ENCODE results near the gene PKD2.
"Not testable (repeated sequence)": the region's sequence is repeated elsewhere in the genome, so short reads cannot be mapped to it uniquely, and the experiment has no call there.

Gene PKD2

DNA sequence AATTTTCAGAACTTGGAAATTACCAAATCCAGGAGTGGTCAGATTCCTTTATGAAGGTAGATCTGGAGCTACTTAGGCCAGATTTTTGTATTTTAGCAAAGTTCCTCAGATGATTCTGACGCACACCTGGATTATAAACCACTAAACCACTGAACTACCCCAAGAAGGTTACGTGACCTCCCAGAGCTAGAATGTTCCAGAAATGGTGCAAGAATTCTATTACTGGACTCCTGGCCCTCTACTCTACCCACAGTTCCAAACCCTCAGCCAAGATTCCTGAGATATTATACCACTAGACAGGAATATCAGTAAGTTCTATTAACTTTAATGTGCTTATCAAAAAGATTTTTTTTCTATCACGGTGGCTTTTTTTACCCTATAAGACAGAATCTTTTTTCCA is 83.9 kb downstream of the PKD2 start:
- no peak for DNase-seq
- TF ChIP-seq POLR2A (IDR thresholded peaks at IDR 0.05; ENCODE audit: low read length) (no peak), GATA1 (IDR thresholded peaks at IDR 0.05; ENCODE audit: low read depth, low read length) (no peak)

DNA sequence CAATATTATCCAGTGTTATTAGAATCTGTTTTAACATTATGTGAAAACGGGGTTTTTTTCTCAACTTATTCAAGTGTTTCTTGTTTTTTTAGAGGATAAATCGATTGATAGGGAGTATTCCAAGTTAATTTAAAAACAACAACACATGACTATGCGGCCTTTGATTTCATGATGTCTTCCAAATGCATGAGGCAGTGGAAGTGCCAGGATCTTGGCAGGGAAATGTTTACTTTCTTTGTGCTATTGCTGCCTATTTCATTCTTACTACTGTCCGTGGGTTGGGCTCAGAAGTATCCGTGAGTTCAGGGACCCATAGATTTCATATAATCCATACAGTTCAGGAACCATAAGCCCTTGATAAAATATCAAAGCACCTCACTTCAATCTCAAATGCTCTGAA is 86.4 kb downstream of the PKD2 start:
- no peak for TF ChIP-seq GATA1 (IDR thresholded peaks at IDR 0.05; ENCODE audit: low read depth, low read length)
- DNase-seq, result no peak

DNA sequence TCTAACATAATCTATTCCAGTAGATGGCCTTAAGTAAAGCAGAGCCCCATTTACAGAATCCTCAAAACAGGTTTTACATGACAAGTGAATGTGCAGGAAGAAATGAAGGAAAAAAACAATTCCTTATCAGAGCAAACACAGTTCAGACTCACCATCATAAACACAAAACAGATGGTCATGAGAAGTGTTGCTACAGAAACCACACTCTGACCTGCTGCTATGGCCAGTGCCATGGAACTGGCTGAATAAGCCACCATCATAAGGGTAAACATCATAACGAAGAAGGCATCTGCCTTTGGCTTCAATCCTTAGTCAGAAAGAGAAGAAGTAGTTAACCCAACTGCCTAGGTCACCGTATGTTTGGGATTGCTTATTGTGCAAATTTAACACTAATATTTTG is 89.9 kb downstream of the PKD2 start:
- TF ChIP-seq POLR2A (IDR thresholded peaks at IDR 0.05; ENCODE audit: low read length) (no peak), GATA1 (IDR thresholded peaks at IDR 0.05; ENCODE audit: low read depth, low read length) (no peak)
- no peak for DNase-seq

DNA sequence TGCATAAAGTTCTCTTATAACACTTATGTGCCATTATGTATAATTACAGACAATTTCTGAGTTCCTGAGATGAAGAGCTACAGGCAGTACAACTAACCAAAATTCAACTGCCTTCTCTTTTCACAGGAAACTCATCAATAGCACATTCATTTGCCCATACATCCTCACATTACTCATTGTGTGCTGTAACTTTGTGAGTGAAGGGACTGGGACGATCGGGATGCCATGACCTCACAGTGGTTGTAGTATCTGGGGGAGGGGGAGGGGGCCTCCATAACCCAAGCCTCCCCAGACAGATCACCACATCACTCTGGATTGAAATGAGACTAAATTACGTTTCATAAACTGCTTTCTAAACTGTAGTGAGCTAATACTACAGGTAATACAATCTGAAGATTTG is 90.3 kb downstream of the PKD2 start:
- DNase-seq, result no peak
- TF ChIP-seq POLR2A (IDR thresholded peaks at IDR 0.05; ENCODE audit: low read length), result no peak
- no peak for TF ChIP-seq GATA1 (IDR thresholded peaks at IDR 0.05; ENCODE audit: low read depth, low read length)

DNA sequence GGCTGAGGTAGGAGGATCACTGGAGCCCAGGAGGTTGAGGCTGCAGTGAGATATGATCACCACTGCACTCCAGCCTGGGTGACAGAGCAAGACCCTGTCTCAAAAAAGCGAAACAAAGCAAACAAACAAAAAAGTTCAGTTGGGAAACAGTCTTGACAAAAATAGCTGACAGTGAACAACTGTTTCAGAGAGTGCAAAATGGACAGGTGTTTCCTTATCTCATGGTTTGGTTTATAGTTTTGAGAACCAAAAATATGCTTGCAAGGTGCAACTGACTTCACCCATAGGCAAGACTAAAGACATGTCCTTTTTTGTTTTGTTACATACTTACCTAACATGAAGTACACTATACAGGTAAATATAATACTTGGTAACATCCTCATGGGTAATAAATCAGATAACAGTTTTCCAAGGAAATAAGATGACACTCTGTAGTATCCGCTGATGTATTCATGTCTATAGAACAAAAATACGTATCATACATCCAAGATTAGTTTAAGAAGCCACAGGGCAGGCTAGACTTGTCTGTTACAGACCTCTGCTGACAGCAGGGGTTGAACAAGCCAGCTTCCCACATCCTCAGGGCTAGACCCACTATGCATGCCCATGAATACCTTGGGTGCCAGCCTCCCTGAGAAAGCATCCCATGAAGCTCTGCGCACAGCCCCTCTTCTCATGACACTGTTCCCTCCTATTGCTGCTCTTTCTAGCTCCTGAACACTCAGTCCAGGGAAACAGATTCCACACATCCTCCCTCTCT is 91.7 kb downstream of the PKD2 start:
- TF ChIP-seq POLR2A (IDR thresholded peaks at IDR 0.05; ENCODE audit: low read length) (no peak), GATA1 (IDR thresholded peaks at IDR 0.05; ENCODE audit: low read depth, low read length) (no peak)
- DNase-seq, result no peak

DNA sequence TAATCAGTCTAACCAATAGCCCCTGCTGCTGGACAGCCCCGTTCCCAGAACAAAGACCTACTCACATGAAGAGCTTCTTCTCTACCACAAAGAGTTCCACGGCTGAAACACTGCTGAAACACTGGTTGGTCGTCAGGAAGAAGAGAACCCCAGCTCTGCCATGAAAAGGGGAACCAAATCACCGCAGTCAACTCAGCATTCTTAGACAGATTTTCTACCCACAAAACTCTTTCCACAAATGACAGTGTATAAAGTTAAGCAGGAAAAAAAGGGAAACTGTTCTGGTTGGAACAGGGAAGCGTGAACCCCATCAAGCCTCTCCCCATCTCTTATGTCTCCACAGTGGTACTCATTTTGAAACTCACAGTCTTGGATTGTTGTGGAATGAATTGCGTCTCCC is 93.7 kb downstream of the PKD2 start:
- TF ChIP-seq POLR2A (IDR thresholded peaks at IDR 0.05; ENCODE audit: low read length), result no peak
- no peak for TF ChIP-seq GATA1 (IDR thresholded peaks at IDR 0.05; ENCODE audit: low read depth, low read length)
- no peak for DNase-seq

DNA sequence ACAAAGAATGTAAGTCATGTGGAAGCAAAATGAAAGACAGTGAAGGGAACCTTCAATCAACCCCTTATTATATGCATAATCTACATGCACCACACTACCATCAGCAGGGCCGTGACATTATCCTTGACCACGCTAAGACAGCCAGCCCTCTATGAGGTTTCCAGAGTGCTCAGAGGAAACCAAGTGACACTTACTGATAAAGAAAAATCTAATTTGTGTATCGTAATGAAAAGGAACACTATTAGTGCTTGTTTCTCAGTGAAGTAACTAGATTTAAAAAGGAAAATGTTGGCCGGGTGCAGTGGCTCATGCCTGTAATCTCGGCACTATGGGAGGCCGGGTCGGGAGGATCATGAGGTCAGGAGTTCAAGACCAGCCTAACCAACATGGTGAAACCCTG is 94.6 kb downstream of the PKD2 start:
- peak in 1 of 2 experiments; percentile 49 for DNase-seq
- no peak for TF ChIP-seq POLR2A (IDR thresholded peaks at IDR 0.05; ENCODE audit: low read length)
- no peak for TF ChIP-seq GATA1 (IDR thresholded peaks at IDR 0.05; ENCODE audit: low read depth, low read length)

DNA sequence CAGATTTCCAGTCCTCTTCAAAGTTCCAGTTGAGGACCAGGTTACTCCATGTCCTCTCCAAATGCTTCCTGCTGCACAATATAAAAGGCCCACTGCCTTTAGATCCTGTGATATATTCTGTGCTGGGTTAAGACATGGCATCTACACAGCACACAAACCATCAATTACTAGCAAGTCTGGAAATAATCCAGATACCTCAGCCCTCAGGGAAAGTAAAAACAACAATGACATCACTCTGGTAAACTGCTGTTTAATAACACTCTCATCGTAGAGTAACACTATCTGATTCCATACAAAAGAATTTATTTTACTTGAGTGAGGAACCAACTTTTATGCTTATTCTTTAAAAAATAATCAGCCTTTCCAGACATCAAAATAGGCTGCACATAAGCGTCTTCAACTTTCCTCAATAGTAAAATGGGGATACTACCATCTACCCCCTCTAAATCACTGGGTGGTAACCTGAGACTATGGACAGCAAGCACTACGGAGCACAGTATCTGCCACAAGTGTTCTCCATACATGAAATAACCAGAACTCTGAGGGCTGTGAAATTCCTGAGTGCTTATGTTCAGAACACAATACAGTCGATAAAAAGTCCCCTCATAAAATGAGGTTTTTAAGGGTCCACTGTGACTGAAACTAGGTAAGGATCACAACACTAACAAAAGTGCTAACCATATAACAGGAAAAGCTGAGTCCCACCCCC is 97.6 kb downstream of the PKD2 start:
- TF ChIP-seq GATA1 (IDR thresholded peaks at IDR 0.05; ENCODE audit: low read depth, low read length), result no peak
- no peak for TF ChIP-seq POLR2A (IDR thresholded peaks at IDR 0.05; ENCODE audit: low read length)
- DNase-seq, result no peak

DNA sequence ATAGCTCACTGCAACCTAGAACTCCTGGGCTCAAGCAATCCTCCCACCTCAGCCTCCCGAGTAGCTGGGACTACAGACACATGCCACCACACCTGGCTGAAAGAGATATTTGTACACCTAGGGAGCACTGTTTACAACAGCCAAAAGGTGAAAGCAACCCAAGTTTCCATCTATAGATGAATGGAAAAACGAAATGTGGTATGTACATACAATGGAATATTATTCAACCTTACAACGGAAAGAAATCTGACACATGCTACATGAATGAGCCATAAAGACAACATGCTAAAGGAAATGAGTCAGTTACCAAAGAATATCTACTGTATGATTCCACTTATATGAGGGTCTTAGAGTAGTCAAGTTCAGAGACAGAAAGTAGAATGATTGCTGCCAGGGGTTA is 98.8 kb downstream of the PKD2 start:
- DNase-seq, result no peak
- no peak for TF ChIP-seq GATA1 (IDR thresholded peaks at IDR 0.05; ENCODE audit: low read depth, low read length)
- TF ChIP-seq POLR2A (IDR thresholded peaks at IDR 0.05; ENCODE audit: low read length), result no peak

DNA sequence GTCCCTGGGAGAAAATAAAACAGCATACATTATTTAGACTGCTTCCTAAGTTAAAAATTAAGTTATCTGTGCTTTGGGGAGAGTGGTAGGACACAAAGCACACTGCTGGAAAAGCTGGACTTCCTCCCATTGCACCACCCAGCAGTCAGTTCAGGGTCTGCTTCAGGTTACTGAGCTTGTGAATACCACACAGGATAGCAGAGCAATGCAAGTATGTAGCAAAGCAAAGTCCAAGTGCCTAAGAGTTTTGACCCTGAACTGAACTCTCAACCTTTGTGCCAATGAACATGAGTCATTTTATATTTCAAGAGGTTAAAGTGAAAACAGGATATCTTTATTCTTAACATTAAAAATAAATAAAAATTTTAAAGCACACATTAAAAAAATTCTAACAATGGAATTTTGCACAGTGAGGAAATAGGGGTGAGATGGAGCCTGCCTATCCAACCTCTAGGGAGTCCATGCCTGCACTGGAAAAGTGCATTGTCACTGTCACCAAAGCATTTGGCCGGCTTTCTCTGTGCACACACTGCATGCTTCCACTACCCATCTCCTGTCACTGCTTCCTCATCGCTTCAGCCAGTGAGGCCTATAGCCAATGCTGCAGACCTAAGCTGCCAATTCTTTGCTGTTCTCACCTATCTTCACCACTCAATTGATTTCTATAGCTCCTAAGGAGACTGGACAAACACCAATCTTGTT is 100.1 kb downstream of the PKD2 start:
- peak; percentile 30 to 53 for DNase-seq

DNA sequence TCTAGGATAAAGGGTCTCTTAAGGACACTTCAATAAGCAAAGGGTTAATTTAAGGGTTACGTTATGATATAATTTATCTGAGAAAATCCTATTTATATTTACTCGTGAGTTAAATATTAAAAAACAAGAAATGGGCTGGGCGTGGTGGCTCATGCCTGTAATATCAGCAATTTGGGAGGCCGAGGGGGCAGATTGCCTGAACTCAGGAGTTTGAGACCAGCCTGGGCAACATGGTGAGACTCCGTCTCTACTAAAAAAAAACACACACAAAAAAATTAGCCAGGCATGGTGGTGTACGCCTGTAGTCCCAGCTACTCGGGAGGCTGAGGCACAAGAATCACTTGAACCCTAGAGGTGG is 100.7 kb downstream of the PKD2 start:
- DNase-seq, result not testable (repeated sequence)

More for the DNA sequence above, 100.1 kb downstream of the PKD2 start:
- TF ChIP-seq GATA1 (IDR thresholded peaks at IDR 0.05; ENCODE audit: low read depth, low read length) (no peak), POLR2A (IDR thresholded peaks at IDR 0.05; ENCODE audit: low read length) (no peak)

DNA sequence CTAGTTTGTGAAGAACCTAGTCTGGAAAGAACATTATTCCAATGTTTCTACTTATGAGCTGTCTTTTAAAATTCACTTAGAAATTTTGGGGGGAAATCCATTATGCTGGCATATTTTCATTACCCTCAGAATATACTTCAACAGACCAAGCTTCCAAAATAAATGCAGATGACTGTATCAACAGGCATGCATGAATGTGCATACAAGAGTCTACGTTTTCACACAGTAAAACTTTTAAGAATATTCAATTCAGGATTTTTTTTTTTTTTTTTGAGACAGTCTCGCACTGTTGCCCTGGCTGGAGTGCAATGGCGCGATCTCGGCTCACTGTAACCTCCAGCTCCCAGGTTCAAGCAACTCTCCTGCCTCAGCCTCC is 101.3 kb downstream of the PKD2 start:
- TF ChIP-seq POLR2A (IDR thresholded peaks at IDR 0.05; ENCODE audit: low read length) (no peak), GATA1 (IDR thresholded peaks at IDR 0.05; ENCODE audit: low read depth, low read length) (no peak)
- no peak for DNase-seq

DNA sequence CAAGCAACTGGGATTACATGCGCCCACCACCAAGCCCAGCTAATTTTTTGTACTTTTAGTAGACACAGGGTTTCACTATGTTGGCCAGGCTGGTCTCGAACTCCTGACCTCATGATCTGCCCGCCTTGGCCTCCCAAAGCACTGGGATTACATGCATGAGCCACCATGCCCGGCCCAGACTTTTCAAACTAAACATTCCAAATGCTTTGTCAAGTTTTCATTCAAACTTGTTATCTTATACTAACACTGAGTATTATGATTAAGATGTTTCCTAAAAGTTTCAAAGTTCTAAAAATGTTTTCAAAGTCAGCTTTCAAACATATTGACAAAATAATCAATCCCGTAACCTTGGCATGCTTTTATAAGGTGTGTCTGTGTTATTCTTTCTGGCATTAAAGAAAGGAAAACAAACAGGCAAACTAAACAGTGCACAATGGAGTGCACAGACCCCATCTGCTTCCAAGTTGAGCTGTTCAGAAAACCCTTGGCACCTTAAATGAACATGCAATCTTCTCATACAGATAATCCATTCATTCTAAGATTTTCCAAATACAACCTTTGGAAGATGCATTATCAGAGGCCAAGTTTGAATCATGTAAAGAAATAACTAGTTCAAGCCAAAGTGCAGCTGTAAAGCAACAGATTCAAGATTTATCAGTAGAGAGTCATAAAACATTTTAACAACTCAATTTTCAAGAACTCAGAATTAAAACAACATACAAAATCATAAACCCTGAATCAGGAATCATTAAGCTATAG is 101.9 kb downstream of the PKD2 start:
- no peak for TF ChIP-seq GATA1 (IDR thresholded peaks at IDR 0.05; ENCODE audit: low read depth, low read length)
- TF ChIP-seq POLR2A (IDR thresholded peaks at IDR 0.05; ENCODE audit: low read length), result no peak

DNA sequence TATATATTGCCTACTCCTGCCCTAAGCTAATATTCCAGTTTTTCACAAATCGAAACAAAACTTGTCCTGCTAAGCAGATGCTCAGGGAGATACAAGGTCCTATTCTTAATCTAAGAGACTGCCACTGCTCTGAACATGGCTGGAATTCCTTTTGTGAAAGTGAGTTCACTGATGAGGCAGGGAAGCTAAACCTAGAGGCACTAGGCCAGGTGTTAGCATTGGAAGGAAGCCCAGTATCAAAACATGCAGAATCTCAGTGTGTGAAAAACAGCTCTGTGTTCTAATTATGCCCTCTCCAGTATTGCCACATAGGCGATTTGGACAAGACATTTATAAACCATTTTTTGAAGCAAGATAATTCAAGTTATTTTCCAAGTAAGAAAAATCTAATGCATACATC is 103.4 kb downstream of the PKD2 start:
- no peak for DNase-seq
- TF ChIP-seq POLR2A (IDR thresholded peaks at IDR 0.05; ENCODE audit: low read length) (no peak), GATA1 (IDR thresholded peaks at IDR 0.05; ENCODE audit: low read depth, low read length) (no peak)

More for the DNA sequence above, 101.9 kb downstream of the PKD2 start:
- no peak for DNase-seq

Measured in erythroblast (primary cell).